SIG-M5 (cell line): Measurements from ENCODE around the gene PRPH.
"Not testable (repeated sequence)": the region's sequence is repeated elsewhere in the genome, so short reads cannot be mapped to it uniquely, and the experiment has no call there.

ENCODE experiments used
- DNase-seq: peaks from one replicate; lab custom pipeline; 2025; lab: John Stamatoyannopoulos, UW

Gene PRPH

GRCh38 chr12:49298160-49298559, 3.2 kb downstream of the PRPH start:
- DNase-seq, result no peak

DNA sequence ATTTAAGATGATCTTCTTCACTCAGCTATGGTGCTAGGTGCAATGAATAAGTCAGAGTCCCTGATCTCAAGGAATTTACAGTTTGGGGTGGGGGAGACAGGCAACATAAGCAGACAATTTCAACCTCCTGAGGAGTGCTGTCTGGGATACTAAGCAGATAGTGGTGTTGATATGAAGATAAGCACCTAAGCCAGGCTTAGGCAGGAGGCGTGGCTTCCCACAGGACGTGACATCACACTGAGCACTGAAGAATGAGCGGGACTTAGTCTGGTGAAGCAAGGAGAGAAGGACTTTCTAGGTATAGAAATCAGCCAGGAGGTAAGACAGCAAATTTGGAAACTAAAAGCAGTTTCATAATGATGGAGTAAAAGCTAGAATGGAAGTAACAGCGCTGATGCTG, 6.8 kb downstream of the PRPH start:
- DNase-seq, result no peak

DNA sequence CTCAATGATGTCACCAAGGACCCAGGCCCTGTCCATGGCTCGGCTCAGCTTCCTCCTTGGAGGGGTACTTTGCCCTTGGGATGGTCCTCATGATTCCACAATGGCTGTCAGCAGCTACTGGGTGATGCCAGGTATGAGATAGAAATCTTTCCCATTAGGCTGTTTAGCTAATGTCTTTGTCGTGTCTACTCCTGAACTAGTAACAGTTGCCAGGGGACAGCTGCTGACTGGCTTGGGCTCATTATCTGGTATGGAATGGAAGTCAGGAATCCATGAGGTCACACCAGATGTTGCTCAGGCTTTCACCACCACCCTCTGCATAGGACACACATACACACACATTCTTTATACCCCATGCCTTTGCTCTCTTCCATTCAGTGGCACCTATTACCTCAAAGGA, 9.2 kb downstream of the PRPH start:
- DNase-seq, result no peak

DNA sequence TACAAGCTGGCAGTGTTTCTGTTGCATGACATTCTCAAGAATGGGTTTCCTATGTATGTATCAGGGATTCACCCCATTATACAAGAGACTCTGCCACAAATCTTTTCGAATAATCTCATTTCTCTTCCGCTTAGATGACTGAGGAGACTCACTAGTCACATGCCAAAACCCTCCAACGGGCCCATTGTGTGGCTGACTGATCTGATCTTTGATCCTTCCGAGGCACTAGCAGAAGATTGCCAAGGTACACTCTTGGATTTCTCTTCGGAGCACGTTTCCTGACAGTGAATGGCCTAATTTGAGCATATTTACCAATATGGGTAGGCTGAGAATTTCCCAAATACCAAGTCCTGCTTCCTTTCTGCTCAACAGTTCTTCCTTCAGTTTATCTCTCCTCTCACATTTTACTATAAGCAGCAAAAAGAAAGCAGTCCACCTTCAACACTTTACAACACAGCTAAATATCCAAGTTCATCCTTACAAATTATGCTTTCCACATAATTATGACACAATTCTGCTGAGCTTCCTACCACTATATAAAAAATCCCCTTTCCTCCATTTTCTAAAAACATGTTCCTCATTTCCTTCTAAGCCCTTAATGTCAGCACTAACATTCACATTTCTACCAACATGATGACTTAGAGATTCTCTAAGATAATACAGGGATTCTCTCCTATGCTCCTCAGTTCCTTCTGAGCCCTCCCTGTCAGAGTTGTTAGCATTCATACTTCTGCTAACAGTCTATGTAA, 11.0 kb downstream of the PRPH start:
- no peak for DNase-seq

GRCh38 chr12:49309386-49309785, 14.4 kb downstream of the PRPH start:
- DNase-seq, result no peak

- not testable (repeated sequence) for DNase-seq
Measured at GRCh38 chr12:49310451-49311000, 15.6 kb downstream of the PRPH start.

- no peak for DNase-seq
Measured at GRCh38 chr12:49314811-49315210, 19.9 kb downstream of the PRPH start.

DNA sequence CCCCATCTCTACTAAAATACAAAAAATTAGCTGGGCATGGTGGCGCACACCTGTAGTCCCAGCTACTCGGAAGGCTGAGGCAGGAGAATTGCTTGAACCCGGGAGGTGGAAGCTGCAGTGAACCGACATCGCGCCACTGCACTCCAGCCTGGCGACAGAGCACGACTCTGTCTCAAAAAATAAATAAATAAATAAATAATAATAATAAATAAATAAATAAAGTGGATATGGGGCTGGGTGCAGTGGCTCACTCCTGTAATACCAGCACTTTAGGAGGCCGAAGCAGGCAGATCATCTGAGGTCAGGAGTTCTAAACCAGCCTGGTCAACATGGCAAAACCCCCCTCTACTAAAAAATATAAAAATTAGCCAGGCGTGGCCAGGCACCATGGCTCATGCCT, 22.2 kb downstream of the PRPH start:
- DNase-seq, result not testable (repeated sequence)

DNA sequence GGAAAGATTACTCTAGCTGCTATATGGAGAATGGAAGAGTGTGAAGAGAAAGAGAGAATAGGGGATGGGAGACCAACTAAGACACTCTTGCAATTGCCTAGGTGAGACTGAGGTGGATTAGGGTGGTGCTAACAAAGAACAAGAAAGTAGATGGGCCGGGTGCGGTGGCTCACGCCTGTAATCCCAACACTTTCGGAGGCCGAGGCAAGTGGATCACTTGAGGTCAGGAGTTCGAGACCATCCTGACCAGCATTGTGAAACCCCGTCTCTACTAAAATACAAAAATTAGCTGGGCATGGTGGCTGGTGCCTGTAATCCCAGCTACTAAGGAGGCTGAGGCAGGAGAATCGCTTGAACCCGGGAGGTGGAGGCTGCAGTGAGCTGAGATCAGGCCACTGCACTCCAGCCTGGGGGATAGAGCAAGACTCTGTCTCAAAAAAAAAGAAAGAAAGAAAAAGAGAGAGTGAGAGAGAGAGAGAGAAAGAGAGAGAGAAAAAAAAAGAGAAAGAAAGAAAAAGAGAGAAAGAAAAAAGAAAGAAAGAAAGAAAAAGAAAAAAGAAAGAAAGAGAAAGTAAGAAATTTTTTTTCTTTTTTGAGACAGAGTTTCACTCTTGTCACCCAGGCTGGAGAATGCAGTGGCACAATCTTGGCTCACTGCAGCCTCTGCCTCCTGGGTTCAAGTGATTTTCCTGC, 25.6 kb downstream of the PRPH start:
- not testable (repeated sequence) for DNase-seq

DNA sequence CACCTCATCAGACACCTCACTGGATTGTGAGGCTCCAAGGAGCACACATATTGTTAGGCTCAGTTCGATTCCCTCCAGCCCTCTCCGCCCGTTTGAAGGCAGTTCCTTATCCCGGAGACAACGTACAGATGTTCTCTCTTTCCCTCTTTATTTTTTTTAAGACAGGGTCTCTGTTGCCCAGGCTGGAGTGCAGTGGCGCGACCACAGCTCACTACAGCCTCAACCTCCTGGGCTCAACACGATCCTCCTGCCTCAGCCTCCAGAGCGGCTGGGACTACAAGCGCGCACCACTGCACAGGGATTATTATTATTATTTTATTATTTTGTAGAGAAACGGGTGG, 27.4 kb downstream of the PRPH start:
- no peak for DNase-seq

- peak; percentile 93 for DNase-seq
Measured at GRCh38 chr12:49322708-49323523, 28.0 kb downstream of the PRPH start, which contains the start of gene TROAP. TROAP (plus strand) TSS chr12:49323255; CDS start chr12:49323609, 354 bp downstream.

GRCh38 chr12:49323524-49324097, 28.7 kb downstream of the PRPH start:
- DNase-seq, result no peak

GRCh38 chr12:49325606-49326005, 30.7 kb downstream of the PRPH start:
- no peak for DNase-seq

DNA sequence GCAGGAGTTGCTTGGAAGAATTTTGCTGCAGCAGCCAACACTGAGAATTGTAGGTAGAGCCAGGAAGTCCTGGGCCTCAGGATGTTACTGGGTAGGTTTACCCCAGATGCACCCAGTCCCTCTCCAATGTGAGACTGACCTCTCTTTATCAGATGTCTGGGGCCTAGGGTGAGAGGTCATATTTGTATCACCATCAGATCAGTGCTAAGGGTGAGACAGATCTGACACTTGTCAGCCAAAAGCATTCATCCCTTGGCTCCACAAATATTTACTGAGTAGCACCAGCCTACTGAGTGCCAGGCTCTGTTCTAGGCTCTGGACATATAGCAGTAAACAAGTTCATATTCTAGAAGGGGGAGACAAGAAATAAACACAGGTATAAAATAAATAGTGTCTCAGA, 32.4 kb downstream of the PRPH start:
- DNase-seq, result no peak

DNA sequence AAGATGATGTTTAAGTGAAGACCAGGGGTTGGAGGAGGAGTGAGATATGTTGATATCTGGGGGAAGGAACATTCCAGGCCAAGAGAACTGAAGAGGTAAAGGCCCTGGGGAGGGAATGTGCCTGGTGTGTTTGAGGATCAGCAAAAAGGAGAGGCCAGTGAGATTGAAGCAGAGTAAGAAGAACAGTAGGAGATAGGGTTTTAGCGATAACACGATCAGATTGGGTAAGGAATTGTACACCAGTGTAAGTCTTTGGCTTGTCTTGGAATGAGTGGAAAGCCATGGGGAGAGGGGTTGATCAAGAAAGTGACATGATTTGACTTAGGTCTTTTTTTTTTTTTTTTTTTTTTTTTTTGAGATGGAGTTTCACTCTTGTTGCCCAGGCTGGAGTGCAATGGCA, 32.9 kb downstream of the PRPH start:
- no peak for DNase-seq

GRCh38 chr12:49328816-49329215, 33.9 kb downstream of the PRPH start:
- no peak for DNase-seq

DNA sequence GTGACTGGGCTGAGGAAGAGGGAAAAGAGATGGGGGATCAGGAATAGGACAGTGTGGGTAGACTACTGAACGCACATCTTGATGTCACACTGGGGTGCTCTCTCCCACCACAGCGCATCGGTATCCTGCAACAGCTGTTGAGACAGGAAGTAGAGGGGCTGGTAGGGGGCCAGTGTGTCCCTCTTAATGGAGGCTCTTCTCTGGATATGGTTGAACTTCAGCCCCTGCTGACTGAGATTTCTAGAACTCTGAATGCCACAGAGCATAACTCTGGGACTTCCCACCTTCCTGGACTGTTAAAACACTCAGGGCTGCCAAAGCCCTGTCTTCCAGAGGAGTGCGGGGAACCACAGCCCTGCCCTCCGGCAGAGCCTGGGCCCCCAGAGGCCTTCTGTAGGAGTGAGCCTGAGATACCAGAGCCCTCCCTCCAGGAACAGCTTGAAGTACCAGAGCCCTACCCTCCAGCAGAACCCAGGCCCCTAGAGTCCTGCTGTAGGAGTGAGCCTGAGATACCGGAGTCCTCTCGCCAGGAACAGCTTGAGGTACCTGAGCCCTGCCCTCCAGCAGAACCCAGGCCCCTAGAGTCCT, 35.2 kb downstream of the PRPH start:
- no peak for DNase-seq

DNA sequence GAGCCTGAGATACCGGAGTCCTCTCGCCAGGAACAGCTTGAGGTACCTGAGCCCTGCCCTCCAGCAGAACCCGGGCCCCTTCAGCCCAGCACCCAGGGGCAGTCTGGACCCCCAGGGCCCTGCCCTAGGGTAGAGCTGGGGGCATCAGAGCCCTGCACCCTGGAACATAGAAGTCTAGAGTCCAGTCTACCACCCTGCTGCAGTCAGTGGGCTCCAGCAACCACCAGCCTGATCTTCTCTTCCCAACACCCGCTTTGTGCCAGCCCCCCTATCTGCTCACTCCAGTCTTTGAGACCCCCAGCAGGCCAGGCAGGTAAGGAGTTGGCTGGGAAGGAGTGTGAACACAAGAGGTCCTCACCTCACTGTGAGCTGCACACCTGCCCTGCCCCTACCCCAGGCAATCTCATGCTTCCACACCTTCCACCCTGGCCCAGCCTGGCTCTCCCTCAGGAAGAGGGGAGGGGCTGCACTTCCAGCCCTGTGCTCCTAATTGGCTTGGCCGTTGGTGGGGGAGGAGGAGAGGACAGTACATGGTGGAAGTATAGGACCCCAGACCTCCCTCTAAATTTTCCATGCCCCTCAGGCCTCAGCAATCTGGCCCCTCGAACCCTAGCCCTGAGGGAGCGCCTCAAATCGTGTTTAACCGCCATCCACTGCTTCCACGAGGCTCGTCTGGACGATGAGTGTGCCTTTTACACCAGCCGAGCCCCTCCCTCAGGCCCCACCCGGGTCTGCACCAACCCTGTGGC, 35.9 kb downstream of the PRPH start:
- no peak for DNase-seq

DNA sequence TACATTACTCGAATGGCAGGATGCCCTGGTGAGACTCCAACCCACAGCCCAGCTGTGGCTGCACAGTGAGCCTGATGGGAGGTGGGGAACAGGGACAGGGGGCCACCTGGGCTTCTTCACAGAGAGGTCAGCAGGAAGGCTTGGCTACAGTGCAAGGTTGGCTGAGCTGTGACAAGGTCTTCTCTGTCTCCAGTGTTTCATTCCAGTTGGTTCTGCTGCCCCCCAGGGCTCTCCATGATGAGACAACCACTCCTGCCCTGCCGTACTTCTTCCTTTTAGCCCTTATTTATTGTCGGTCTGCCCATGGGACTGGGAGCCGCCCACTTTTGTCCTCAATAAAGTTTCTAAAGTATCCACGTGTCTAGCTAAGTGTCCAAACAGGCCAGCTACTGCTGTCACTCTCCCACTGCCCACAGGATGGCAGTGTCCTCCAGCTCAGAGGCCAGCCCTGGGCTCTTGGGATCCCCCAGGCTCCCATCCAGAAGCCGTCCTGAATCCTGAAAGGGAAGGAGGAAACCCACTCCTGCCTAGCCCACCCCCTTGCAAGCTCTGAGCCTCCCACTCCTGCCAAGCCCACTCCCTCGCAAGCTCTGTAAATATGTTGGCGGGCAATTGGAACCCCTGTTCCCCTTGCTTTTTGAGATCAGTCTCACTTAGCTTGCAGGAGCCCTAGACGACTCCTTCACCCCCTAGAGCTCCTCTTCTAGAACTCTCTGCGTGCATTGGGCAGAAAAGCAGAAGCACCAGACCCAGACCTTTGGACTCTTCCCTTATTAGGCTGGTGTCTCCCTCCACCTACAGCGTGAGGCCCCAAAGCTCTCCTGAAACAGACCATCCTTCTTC, 36.7 kb downstream of the PRPH start:
- DNase-seq, result no peak

DNA sequence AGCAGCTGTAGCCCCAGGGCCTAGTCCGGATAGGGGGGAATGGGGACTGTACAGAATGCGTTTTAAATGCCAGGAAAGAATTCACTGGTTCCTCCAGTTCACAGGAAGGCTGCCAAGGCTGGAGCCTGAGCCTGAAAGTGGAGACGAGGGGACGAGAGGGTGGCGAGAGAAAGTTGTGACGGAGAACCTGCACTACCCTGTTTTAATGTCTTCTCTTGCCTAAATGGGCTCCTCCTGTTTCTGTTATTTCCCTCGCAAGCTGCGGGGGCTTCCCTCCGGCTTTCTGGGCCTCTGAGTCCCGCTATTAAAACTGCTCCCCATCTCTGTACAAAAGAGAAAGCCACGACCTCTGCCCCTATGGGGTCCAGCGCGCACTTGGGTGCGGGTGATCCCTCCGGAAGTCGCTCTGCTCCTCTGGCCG, 37.5 kb downstream of the PRPH start:
- no peak for DNase-seq
